PC-3 (cell line): ENCODE data around the gene MRPS34. TPM values are rescaled to one million over a fixed set of nuclear protein-coding genes. Genes with fewer than 3 reads are reported as not detected.

ENCODE experiments used
- ATAC-seq: fragments of 200-7000 bp; cut with Tn5 transposase; 2 replicates; pipeline ENCODE4 v1.9.1; 2020; ENCODE audit warnings: mild to moderate bottlenecking, moderate library complexity
- BruUV-seq: library from RNA; stranded (reverse); fragments of 400-500 nt; replicated peaks from 2 replicates; lab custom pipeline; 2021; lab: Mats Ljungman, UMichigan
- CTCF ChIA-PET: fragments of 300-600 bp; sonication (Branson Sonifier 250); formaldehyde crosslinking; loops from one replicate; lab custom pipeline; 2022; ENCODE audit warnings: antibody characterized with exemption; lab: Charles Lee
- POLR2A ChIA-PET: fragments of 300-600 bp; sonication (Branson Sonifier 250); formaldehyde crosslinking; loops from one replicate; lab custom pipeline; 2022; ENCODE audit warnings: antibody characterized with exemption; ENCODE audit not compliant: unreplicated experiment; lab: Charles Lee
- DNase-seq: peaks from one replicate; pipeline ENCODE4 v3.0.0-alpha.2; 2015
- H2AFZ ChIP-seq: fragments of 300-600 bp; sonication (generic); 2 replicates; pipeline ENCODE4 v1.6.0; 2016; ENCODE audit warnings: antibody characterized with exemption, low read length
- H3F3A ChIP-seq: fragments of 300-600 bp; sonication (generic); one replicate; pipeline ENCODE4 v1.6.0; 2017; ENCODE audit warnings: antibody characterized with exemption, low read length, control low read depth, mild to moderate bottlenecking; ENCODE audit not compliant: unreplicated experiment
- H3K27ac ChIP-seq: fragments of 300-600 bp; sonication (generic); 2 replicates; pipeline ENCODE4 v1.5.1; 2016; ENCODE audit warnings: mild to moderate bottlenecking, low read length
- H3K27me3 ChIP-seq: fragments of 300-600 bp; sonication (generic); 2 replicates; pipeline ENCODE4 v1.6.1; 2016; ENCODE audit warnings: low read length, mixed read lengths
- H3K36me3 ChIP-seq: fragments of 300-600 bp; sonication (generic); 2 replicates; pipeline ENCODE4 v1.6.1; 2016; ENCODE audit warnings: low read depth, mixed run types, low read length, mixed read lengths
- H3K4me1 ChIP-seq: fragments of 300-600 bp; sonication (generic); 2 replicates; pipeline ENCODE4 v1.5.1; 2016; ENCODE audit warnings: low read length; ENCODE audit not compliant: insufficient read depth
- H3K4me2 ChIP-seq: fragments of 300-600 bp; sonication (generic); 2 replicates; pipeline ENCODE4 v1.6.0; 2016; ENCODE audit warnings: low read length
- H3K4me3 ChIP-seq: fragments of 300-600 bp; sonication (generic); 2 replicates; pipeline ENCODE4 v1.5.1; 2016; ENCODE audit warnings: mild to moderate bottlenecking, low read length, mixed read lengths
- H3K79me2 ChIP-seq: fragments of 300-600 bp; sonication (generic); 2 replicates; pipeline ENCODE4 v1.6.1; 2017; ENCODE audit warnings: low read length, mixed read lengths
- H3K9ac ChIP-seq: fragments of 300-600 bp; sonication (generic); 2 replicates; pipeline ENCODE4 v1.6.0; 2016; ENCODE audit warnings: mild to moderate bottlenecking, low read length
- H3K9me2 ChIP-seq: fragments of 300-600 bp; sonication (generic); replicated peaks from 2 replicates; pipeline ENCODE4 v1.6.1; 2016; ENCODE audit warnings: mixed run types, low read length, mixed read lengths
- H3K9me3 ChIP-seq: fragments of 300-600 bp; sonication (generic); 2 replicates; pipeline ENCODE4 v1.6.1; 2016; ENCODE audit warnings: low read length, mixed read lengths
- H4K20me1 ChIP-seq: fragments of 300-600 bp; sonication (generic); 2 replicates; pipeline ENCODE4 v1.6.1; 2016; ENCODE audit warnings: low read length, mixed read lengths
- CTCF ChIP-seq: fragments of 300-600 bp; sonication (generic); conservative IDR thresholded peaks from 2 replicates; pipeline ENCODE4 v1.5.1; 2017; ENCODE audit warnings: antibody characterized with exemption, low read depth, mild to moderate bottlenecking, low read length
- EZH2 ChIP-seq: fragments of 300-600 bp; sonication (generic); IDR thresholded peaks from one replicate; pipeline ENCODE4 v1.6.1; 2017; ENCODE audit warnings: antibody characterized with exemption, mild to moderate bottlenecking, low read length; ENCODE audit not compliant: unreplicated experiment
- EZH2phosphoT487 ChIP-seq: fragments of 300-600 bp; sonication (generic); IDR thresholded peaks from 2 replicates; pipeline ENCODE4 v1.6.1; 2018; ENCODE audit warnings: mild to moderate bottlenecking, antibody characterized with exemption, low read length, borderline replicate concordance
- intact Hi-C: fragments of 100-400 bp; cut with micrococcal nuclease; formaldehyde crosslinking; loops from 2 replicates; pipeline ENCODE4 v1.9.0; 2023
- total RNA-seq: library from RNA; depleted of rRNA; stranded (reverse); fragments of >200 nt; gene quantifications from 2 replicates; pipeline ENCODE4 v1.2.3, GENCODE V29; 2014

Gene MRPS34
- total RNA-seq, 1 experiment from 2014 or later = 248 TPM

DNA sequence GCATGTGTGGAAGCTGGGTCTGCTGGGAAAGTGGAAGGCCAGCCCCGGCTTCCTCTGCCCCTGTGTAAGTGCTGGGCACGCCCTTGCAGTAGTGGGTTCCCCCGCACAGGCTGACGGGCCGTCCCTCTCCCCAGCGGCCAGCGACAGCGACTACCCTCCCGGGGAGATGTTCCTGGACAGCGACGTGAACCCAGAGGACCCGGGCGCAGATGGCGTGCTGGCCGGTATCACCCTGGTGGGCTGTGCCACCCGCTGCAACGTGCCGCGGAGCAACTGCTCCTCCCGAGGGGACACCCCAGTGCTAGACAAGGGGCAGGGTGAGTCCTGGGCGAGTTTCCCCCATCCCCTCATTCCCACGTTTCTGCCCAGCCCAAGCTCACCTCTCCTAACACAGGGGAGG lies 7.1 kb downstream of the MRPS34 start:
- H2AFZ ChIP-seq = no peak overlapping the region
- POLR2A ChIA-PET = no interaction called here
- no peaks in the 10 kb centered on the region for H3K4me1 ChIP-seq
- no peaks in the 10 kb centered on the region for H3K9me2 ChIP-seq
- DNase-seq (no peak), ATAC-seq (no peak)
- no peaks in the 10 kb centered on the region for H3K36me3 ChIP-seq
- H3F3A ChIP-seq = no peaks in the 10 kb centered on the region
- H3K4me3 ChIP-seq = no peak overlapping the region
- H3K79me2 ChIP-seq = no peaks in the 10 kb centered on the region
- no peak overlapping the region for H3K9ac ChIP-seq
- CTCF ChIA-PET = no interaction called here
- H3K27me3 ChIP-seq = no peaks in the 10 kb centered on the region
- H3K9me3 ChIP-seq = no peaks in the 10 kb centered on the region
- TF ChIP-seq EZH2 (no peak), CTCF (no peak), EZH2phosphoT487 (no peak)
- BruUV-seq = no TSS peak
- H3K4me2 ChIP-seq = no peak overlapping the region
- intact Hi-C loops = no loop called here
- H3K27ac ChIP-seq = no peak overlapping the region
- no peaks in the 10 kb centered on the region for H4K20me1 ChIP-seq

DNA sequence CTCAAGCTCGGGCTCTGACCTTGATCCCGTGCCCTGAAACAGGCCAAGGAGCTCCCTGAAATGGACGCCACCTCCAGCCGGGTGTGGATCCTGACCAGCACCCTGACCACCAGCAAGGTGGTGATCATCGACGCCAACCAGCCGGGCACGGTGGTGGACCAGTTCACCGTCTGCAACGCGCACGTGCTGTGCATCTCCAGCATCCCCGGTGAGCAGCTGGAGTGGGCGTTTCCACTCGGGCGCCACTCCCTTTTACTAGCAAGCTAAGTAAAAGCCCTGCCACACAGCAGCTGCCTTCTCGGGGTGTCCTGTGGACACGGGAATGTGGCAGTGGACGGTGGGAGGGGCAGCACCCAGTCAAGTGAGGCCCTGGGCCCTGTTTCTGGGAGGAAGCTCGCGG lies 8.0 kb downstream of the MRPS34 start:
- TF ChIP-seq EZH2phosphoT487 (no peak), CTCF (no peak), EZH2 (no peak)
- H3F3A ChIP-seq = no peaks in the 10 kb centered on the region
- H4K20me1 ChIP-seq = no peaks in the 10 kb centered on the region
- ChIA-PET CTCF (no interaction called here), POLR2A (no interaction called here)
- no peaks in the 10 kb centered on the region for H3K27me3 ChIP-seq
- ATAC-seq (no peak), DNase-seq (no peak)
- H3K9me3 ChIP-seq = no peaks in the 10 kb centered on the region
- no peaks in the 10 kb centered on the region for H3K9me2 ChIP-seq
- BruUV-seq = no TSS peak
- no peak overlapping the region for H3K9ac ChIP-seq
- no peaks in the 10 kb centered on the region for H3K79me2 ChIP-seq
- H3K4me1 ChIP-seq = no peaks in the 10 kb centered on the region
- intact Hi-C loops = no loop called here
- no peak overlapping the region for H3K27ac ChIP-seq
- H2AFZ ChIP-seq = no peak overlapping the region
- H3K36me3 ChIP-seq = no peaks in the 10 kb centered on the region
- H3K4me2 ChIP-seq = no peak overlapping the region
- H3K4me3 ChIP-seq = no peak overlapping the region

GRCh38 chr16:1763521-1764511 lies 9.1 kb downstream of the MRPS34 start:
- intact Hi-C loops = no loop called here

More at GRCh38 chr16:1763521-1764511, 9.1 kb downstream of the MRPS34 start:
- Histone ChIP-seq H2AFZ (no peak overlapping the region), H3K79me2 (no peaks in the 10 kb centered on the region), H3K9ac (no peak overlapping the region), H4K20me1 (no peaks in the 10 kb centered on the region), H3K36me3 (no peaks in the 10 kb centered on the region), H3K4me3 (no peak overlapping the region), H3K4me1 (no peaks in the 10 kb centered on the region), H3K4me2 (no peak overlapping the region), H3K27ac (no peak overlapping the region), H3F3A (no peaks in the 10 kb centered on the region), H3K9me2 (no peaks in the 10 kb centered on the region), H3K9me3 (no peaks in the 10 kb centered on the region), H3K27me3 (no peaks in the 10 kb centered on the region)
- BruUV-seq = no TSS peak
- TF ChIP-seq EZH2 = no peak
- peak; percentile 38 for TF ChIP-seq CTCF
- TF ChIP-seq EZH2phosphoT487 = no peak
- CTCF ChIA-PET = no interaction called here
- DNase-seq (no peak), ATAC-seq (no peak)
- POLR2A ChIA-PET = no interaction called here
